ENCODE measurements around the gene GCNA.

- no peak for TF ChIP-seq POLR2A (IDR thresholded peaks at IDR 0.05)
- no peak for TF ChIP-seq CTCF (IDR thresholded peaks at IDR 0.05)
Observed at GRCh38 chrX:71565474-71566041, 12.7 kb upstream of the GCNA start.
